ENCODE results near the gene SLC25A41.

The SLC25A41 gene

DNA sequence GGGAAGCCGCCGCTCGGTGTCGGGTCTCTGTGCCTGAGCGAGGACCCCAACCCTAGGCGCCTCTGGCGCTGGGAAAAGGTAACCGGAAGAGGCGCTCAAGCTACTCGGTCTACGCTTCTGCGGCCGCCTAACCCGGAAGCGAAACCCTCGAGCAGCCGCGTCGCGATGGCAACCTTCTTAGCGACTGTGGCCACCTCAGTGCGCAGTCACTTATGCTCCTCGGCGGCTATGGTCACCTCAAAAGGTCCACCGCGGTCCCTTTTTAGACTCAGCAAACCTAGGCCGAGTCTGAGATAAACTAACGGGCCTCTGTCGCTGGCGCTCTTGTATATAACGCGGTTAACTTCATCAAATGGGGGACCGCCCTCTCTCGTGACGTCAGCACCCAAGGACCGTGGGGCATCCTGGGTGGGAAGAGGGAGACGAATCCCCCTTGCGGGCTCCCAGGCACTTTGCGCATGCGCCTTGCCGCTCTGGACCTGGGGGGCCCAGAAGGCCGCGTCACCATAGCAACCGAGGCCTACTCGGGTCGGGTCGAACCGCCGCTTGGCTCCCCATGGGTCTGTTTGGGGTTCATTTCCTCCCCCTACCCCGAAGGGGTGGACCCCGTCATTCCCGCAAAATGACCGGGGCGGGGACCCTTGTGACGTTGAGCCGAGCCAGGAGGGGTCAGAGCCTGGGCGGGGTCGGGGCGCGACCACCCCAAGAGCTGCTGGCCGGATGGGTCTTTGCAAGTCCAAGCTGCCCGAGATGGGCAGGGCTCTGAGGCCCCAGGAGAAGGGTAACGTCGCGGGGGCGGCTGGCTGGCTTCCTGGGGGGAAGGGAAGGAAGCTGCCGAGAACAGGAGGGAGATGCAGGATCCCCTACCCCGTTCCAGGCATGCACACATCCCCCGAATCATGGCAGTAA lies 40.2 kb downstream of the SLC25A41 start, which contains the start of gene GTF2F1:
Gene GTF2F1, minus strand, starts transcription at position 91 of the 909 bp plus-strand sequence. CDS start 169 bp downstream, outside the sequence.
- ChIA-PET CTCF (no interaction called here), POLR2A (interaction anchor here (0.8 to 3.2 kb wide), 9 partner anchors 10 to 66 kb away, joined by 3 to 20 read pairs (median 4); partner anchors contain the start of genes ALKBH7, KHSRP and SLC25A23)
- no peak for TF ChIP-seq ZNF384 (IDR thresholded peaks at IDR 0.05)
- TF ChIP-seq L3MBTL2 (conservative IDR thresholded peaks at IDR 0.05), result peak; percentile 68
- TF ChIP-seq, protein P1, sequence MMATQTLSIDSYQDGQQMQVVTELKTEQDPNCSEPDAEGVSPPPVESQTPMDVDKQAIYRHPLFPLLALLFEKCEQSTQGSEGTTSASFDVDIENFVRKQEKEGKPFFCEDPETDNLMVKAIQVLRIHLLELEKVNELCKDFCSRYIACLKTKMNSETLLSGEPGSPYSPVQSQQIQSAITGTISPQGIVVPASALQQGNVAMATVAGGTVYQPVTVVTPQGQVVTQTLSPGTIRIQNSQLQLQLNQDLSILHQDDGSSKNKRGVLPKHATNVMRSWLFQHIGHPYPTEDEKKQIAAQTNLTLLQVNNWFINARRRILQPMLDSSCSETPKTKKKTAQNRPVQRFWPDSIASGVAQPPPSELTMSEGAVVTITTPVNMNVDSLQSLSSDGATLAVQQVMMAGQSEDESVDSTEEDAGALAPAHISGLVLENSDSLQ (IDR thresholded peaks at IDR 0.05), result no peak
- peak; percentile 70 for TF ChIP-seq ELF4 (IDR thresholded peaks at IDR 0.05)

GRCh38 chr19:6392221-6393073 lies 41.1 kb downstream of the SLC25A41 start:
- ChIA-PET POLR2A (interaction anchor here (1.1 to 3.2 kb wide), 5 partner anchors 10 to 33 kb away, joined by 4 to 20 read pairs (median 8); partner anchors contain the start of genes ALKBH7 and KHSRP), CTCF (no interaction called here)
- no peak for TF ChIP-seq L3MBTL2 (conservative IDR thresholded peaks at IDR 0.05)
- no peak for TF ChIP-seq SUZ12 (IDR thresholded peaks at IDR 0.05)
- TF ChIP-seq BHLHE40 (IDR thresholded peaks at IDR 0.05; ENCODE audit: borderline replicate concordance), result no peak
- TF ChIP-seq, protein P1 (IDR thresholded peaks at IDR 0.05), result no peak
- TF ChIP-seq CTBP1 (IDR thresholded peaks at IDR 0.05; ENCODE audit: borderline replicate concordance), result no peak
- no peak for TF ChIP-seq FOXM1 (IDR thresholded peaks at IDR 0.05; ENCODE audit: borderline replicate concordance)
- TF ChIP-seq FOXK2 (IDR thresholded peaks at IDR 0.05), result no peak
- TF ChIP-seq LEF1 (IDR thresholded peaks at IDR 0.05; ENCODE audit: borderline replicate concordance), result no peak
- TF ChIP-seq ZNF384 (IDR thresholded peaks at IDR 0.05), result no peak
- TF ChIP-seq HDGF (IDR thresholded peaks at IDR 0.05; ENCODE audit: borderline replicate concordance), result no peak
- no peak for TF ChIP-seq ELF4 (IDR thresholded peaks at IDR 0.05)
- TF ChIP-seq FOXA1 (IDR thresholded peaks at IDR 0.05), result no peak
- no peak for TF ChIP-seq SP1 (IDR thresholded peaks at IDR 0.05)
- no peak for TF ChIP-seq ARNT (IDR thresholded peaks at IDR 0.05)
- no peak for TF ChIP-seq TARDBP (IDR thresholded peaks at IDR 0.05)
- no peak for TF ChIP-seq NFRKB (IDR thresholded peaks at IDR 0.05)
- no peak for DNase-seq (ENCODE audit: extremely low spot score)

More for the DNA sequence above, 40.2 kb downstream of the SLC25A41 start, which contains the start of gene GTF2F1:
- DNase-seq (ENCODE audit: extremely low spot score), result peak; percentile 99

- TF ChIP-seq BHLHE40 (IDR thresholded peaks at IDR 0.05; ENCODE audit: borderline replicate concordance) (no peak), SUZ12 (IDR thresholded peaks at IDR 0.05) (no peak), ELF4 (IDR thresholded peaks at IDR 0.05) (no peak), ARNT (IDR thresholded peaks at IDR 0.05) (no peak), FOXA1 (IDR thresholded peaks at IDR 0.05) (no peak), ZNF384 (IDR thresholded peaks at IDR 0.05) (no peak), CTBP1 (IDR thresholded peaks at IDR 0.05; ENCODE audit: borderline replicate concordance) (no peak), FOXM1 (IDR thresholded peaks at IDR 0.05; ENCODE audit: borderline replicate concordance) (no peak), HDGF (IDR thresholded peaks at IDR 0.05; ENCODE audit: borderline replicate concordance) (no peak), NFRKB (IDR thresholded peaks at IDR 0.05) (no peak), L3MBTL2 (conservative IDR thresholded peaks at IDR 0.05) (no peak), TARDBP (IDR thresholded peaks at IDR 0.05) (no peak), FOXK2 (IDR thresholded peaks at IDR 0.05) (no peak), LEF1 (IDR thresholded peaks at IDR 0.05; ENCODE audit: borderline replicate concordance) (no peak), SP1 (IDR thresholded peaks at IDR 0.05) (no peak)
- TF ChIP-seq, protein P1 (IDR thresholded peaks at IDR 0.05), result no peak
- DNase-seq (ENCODE audit: extremely low spot score), result no peak
- ChIA-PET CTCF (no interaction called here), POLR2A (interaction anchor here (0.9 kb wide), 1 partner anchor 10 kb away, joined by 3 read pairs; no protein-coding TSS in a partner anchor)
Observed at GRCh38 chr19:6387372-6387771, 46.2 kb downstream of the SLC25A41 start.

- no peak for DNase-seq (ENCODE audit: extremely low spot score)
- TF ChIP-seq LEF1 (IDR thresholded peaks at IDR 0.05; ENCODE audit: borderline replicate concordance), result no peak
- no peak for TF ChIP-seq HDGF (IDR thresholded peaks at IDR 0.05; ENCODE audit: borderline replicate concordance)
- no peak for TF ChIP-seq ELF4 (IDR thresholded peaks at IDR 0.05)
- TF ChIP-seq SP1 (IDR thresholded peaks at IDR 0.05), result no peak
- TF ChIP-seq CTBP1 (IDR thresholded peaks at IDR 0.05; ENCODE audit: borderline replicate concordance), result no peak
- no peak for TF ChIP-seq ARNT (IDR thresholded peaks at IDR 0.05)
- TF ChIP-seq L3MBTL2 (conservative IDR thresholded peaks at IDR 0.05), result no peak
- no peak for TF ChIP-seq FOXM1 (IDR thresholded peaks at IDR 0.05; ENCODE audit: borderline replicate concordance)
- ChIA-PET CTCF (no interaction called here), POLR2A (no interaction called here)
Observed at GRCh38 chr19:6384381-6384780, 49.2 kb downstream of the SLC25A41 start.

DNA sequence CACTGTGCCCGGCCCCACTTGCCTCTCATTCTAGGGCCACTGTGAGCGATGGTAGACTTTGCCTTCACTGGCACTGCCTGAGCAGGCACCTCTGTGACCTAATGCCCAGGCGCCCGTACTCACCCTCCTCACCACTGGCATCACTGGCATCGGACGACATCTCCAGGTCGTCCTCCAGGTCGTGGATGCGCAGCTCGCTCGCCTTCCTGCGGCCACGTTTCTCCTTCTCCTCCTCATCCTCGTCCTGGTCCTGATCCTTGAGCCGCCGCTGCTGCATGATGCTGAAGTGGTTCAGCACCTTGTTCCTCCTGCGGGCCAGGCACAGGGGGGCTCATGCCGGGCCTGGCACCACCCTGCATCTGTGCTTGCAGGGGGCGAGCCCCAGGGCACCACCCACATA lies 50.4 kb downstream of the SLC25A41 start:
- ChIA-PET POLR2A (no interaction called here), CTCF (no interaction called here)
- DNase-seq (ENCODE audit: extremely low spot score), result no peak
- TF ChIP-seq ELF4 (IDR thresholded peaks at IDR 0.05) (no peak), FOXA1 (IDR thresholded peaks at IDR 0.05) (no peak), SP1 (IDR thresholded peaks at IDR 0.05) (no peak), SUZ12 (IDR thresholded peaks at IDR 0.05) (no peak), FOXK2 (IDR thresholded peaks at IDR 0.05) (no peak), ZNF384 (IDR thresholded peaks at IDR 0.05) (no peak), NFRKB (IDR thresholded peaks at IDR 0.05) (no peak), TARDBP (IDR thresholded peaks at IDR 0.05) (no peak), HDGF (IDR thresholded peaks at IDR 0.05; ENCODE audit: borderline replicate concordance) (no peak), FOXM1 (IDR thresholded peaks at IDR 0.05; ENCODE audit: borderline replicate concordance) (no peak), LEF1 (IDR thresholded peaks at IDR 0.05; ENCODE audit: borderline replicate concordance) (no peak), L3MBTL2 (conservative IDR thresholded peaks at IDR 0.05) (no peak), CTBP1 (IDR thresholded peaks at IDR 0.05; ENCODE audit: borderline replicate concordance) (no peak), BHLHE40 (IDR thresholded peaks at IDR 0.05; ENCODE audit: borderline replicate concordance) (no peak)
- TF ChIP-seq, protein P1 (IDR thresholded peaks at IDR 0.05), result no peak
